Uterus (tissue), 4 donors: Measurements from ENCODE around the gene FTCDNL1. TPM values are rescaled to one million over a fixed set of nuclear protein-coding genes. Genes with fewer than 3 reads are reported as not detected.

Source experiments
- DNase-seq, 2 donors: peaks; one replicate each; pipeline ENCODE4 v3.0.0-alpha.2; 2019 to 2020
- H3K27ac ChIP-seq, 2 donors: fragments of 200-600 bp; sonication (generic); 1 replicate in 1 of 2; 2 replicates in 1 of 2; pipeline ENCODE4 v1.5.1; 2016 to 2018
- H3K27me3 ChIP-seq, 2 donors: fragments of 200-600 bp; sonication (generic); one replicate each; pipeline ENCODE4 v1.5.1; 2018 to 2019; ENCODE audit warnings: control low read depth in 1 of 2
- H3K36me3 ChIP-seq, 2 donors: fragments of 200-600 bp; sonication (generic); one replicate each; pipeline ENCODE4 v1.5.1; 2019; ENCODE audit warnings: control low read depth in 1 of 2
- H3K4me1 ChIP-seq, 2 donors: fragments of 200-600 bp; sonication (generic); one replicate each; pipeline ENCODE4 v1.5.1; 2018 to 2019; ENCODE audit warnings: control low read depth in 1 of 2
- H3K4me3 ChIP-seq, 2 donors: fragments of 200-600 bp; sonication (generic); 1 replicate in 1 of 2; 2 replicates in 1 of 2; pipeline ENCODE4 v1.5.1; 2018 to 2019; ENCODE audit warnings: mild to moderate bottlenecking in 1 of 2
- H3K9me3 ChIP-seq, 2 donors: fragments of 200-600 bp; sonication (generic); one replicate each; pipeline ENCODE4 v1.5.1; 2019; ENCODE audit warnings: control low read depth in 1 of 2
- CTCF ChIP-seq, 4 experiments: fragments of 200-600 bp in 2 of 4; fragments of 450-650 bp in 2 of 4; sonication (generic) in 2 of 4; IDR thresholded peaks; one replicate each; pipeline ENCODE4 v1.5.1; 2016 to 2019; ENCODE audit warnings: antibody characterized with exemption in 4 of 4, mild to moderate bottlenecking in 2 of 4, moderate library complexity in 1 of 4
- POLR2A ChIP-seq, 2 donors: fragments of 450-650 bp; IDR thresholded peaks; one replicate each; pipeline ENCODE4 v1.6.1; 2016; ENCODE audit warnings: antibody characterized with exemption in 2 of 2, mild to moderate bottlenecking in 1 of 2, moderate library complexity in 1 of 2
- intact Hi-C: fragments of 100-400 bp; cut with DNase I; formaldehyde crosslinking; loops from one replicate; pipeline ENCODE4 v1.15.1; 2023; ENCODE audit warnings: low total_unique reads
- total RNA-seq, 4 donors: library from RNA; depleted of rRNA in 3 of 4; stranded (reverse); fragments of >200 nt in 3 of 4; gene quantifications; one replicate each; pipeline versions ENCODE4 v1.1.0 to v1.2.4, GENCODE V29; 2014 to 2023
- donor health status: DM: yes; HTN: yes; CAD: no.

FTCDNL1 gene
- total RNA-seq = 1 to 10 TPM in 2 of 4 donors, under 1 TPM in 1, not detected in 1; 0.29 to 5.8 (median 1.4) TPM

- intact Hi-C loops = no loop called here
- no peaks in the 10 kb centered on the region for H3K4me1 ChIP-seq
- H3K4me3 ChIP-seq = peak within 1 kb of the TSS; percentile 39 to 62
- H3K9me3 ChIP-seq = no peaks in the 10 kb centered on the region
- DNase-seq = peak; percentile 20 to 30
- H3K27me3 ChIP-seq = no peaks in the 10 kb centered on the region
- peak within 1 kb of the TSS in 1 of 2 donors; percentile 45 for H3K27ac ChIP-seq
- peak in 1 of 2 donors; percentile 44 for TF ChIP-seq POLR2A (IDR thresholded peaks at IDR 0.05)
- TF ChIP-seq CTCF (IDR thresholded peaks at IDR 0.05) = peak in 3 of 4 experiments; percentile 27 to 36 (median 30)
- H3K36me3 ChIP-seq = no peaks in the 10 kb centered on the region
Measured at GRCh38 chr2:199850718-199851500, at the start of gene FTCDNL1. Gene FTCDNL1, minus strand, starts transcription at chr2:199851192. Its CDS starts 2,230 bp downstream, at chr2:199848962.

GRCh38 chr2:199896617-199897016 lies 45.6 kb upstream of the FTCDNL1 start:
- intact Hi-C loops = no loop called here
- H3K36me3 ChIP-seq = no peaks in the 10 kb centered on the region
- no peak overlapping the region for H3K27ac ChIP-seq
- TF ChIP-seq POLR2A (IDR thresholded peaks at IDR 0.05) (no peak), CTCF (IDR thresholded peaks at IDR 0.05) (no peak)
- H3K27me3 ChIP-seq = no peaks in the 10 kb centered on the region
- no peaks in the 10 kb centered on the region for H3K4me1 ChIP-seq
- no peak for DNase-seq
- H3K4me3 ChIP-seq = no peak overlapping the region
- H3K9me3 ChIP-seq = no peaks in the 10 kb centered on the region

GRCh38 chr2:199895406-199895805 lies 44.4 kb upstream of the FTCDNL1 start:
- Histone ChIP-seq H3K4me3 (no peak overlapping the region), H3K4me1 (no peaks in the 10 kb centered on the region), H3K36me3 (no peaks in the 10 kb centered on the region), H3K9me3 (no peaks in the 10 kb centered on the region), H3K27me3 (no peaks in the 10 kb centered on the region), H3K27ac (no peak overlapping the region)
- intact Hi-C loops = no loop called here
- TF ChIP-seq POLR2A (IDR thresholded peaks at IDR 0.05) (no peak), CTCF (IDR thresholded peaks at IDR 0.05) (no peak)
- DNase-seq = no peak

DNA sequence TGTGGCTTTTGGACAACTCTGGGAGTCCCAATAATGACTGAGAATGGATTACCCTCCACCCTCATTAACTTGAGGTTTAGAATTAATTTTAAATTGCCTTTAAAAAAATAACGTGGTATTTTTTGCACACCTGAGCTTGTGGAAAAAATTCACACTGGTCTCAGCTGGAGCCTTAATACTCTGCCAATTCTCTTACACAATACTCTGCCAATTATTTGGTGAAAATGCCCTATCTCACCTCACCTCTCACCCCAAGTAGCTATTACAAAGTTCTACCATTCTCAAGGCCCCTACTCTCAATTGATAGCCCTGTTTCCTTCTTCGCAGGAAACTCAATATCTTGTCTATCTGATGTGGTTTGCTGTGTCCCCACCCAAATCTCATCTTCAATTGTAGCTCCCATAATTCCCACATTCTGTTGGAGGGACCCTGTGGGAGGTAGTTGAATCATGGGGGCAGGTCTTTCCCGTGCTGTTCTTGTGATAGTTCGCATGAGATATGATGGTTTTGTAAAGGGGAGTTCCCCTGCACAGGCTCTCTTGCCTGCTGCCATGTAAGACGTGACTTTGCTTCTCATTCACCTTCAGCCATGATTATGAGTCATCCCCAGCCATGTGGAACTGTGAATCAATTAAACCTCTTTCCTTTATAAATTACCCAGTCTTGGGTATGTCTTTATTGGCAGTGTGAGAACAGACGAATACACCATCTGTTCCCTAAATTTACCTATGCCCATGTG lies 32.7 kb upstream of the FTCDNL1 start:
- DNase-seq = no peak
- Histone ChIP-seq H3K4me1 (no peaks in the 10 kb centered on the region), H3K27me3 (no peaks in the 10 kb centered on the region), H3K9me3 (no peaks in the 10 kb centered on the region), H3K4me3 (no peak overlapping the region), H3K27ac (no peak overlapping the region), H3K36me3 (no peaks in the 10 kb centered on the region)
- intact Hi-C loops = no loop called here
- TF ChIP-seq CTCF (IDR thresholded peaks at IDR 0.05) (no peak), POLR2A (IDR thresholded peaks at IDR 0.05) (no peak)

GRCh38 chr2:199882667-199883066 lies 31.7 kb upstream of the FTCDNL1 start:
- no peaks in the 10 kb centered on the region for H3K9me3 ChIP-seq
- H3K36me3 ChIP-seq = no peaks in the 10 kb centered on the region
- intact Hi-C loops = no loop called here
- TF ChIP-seq CTCF (IDR thresholded peaks at IDR 0.05) = no peak
- no peak for TF ChIP-seq POLR2A (IDR thresholded peaks at IDR 0.05)
- H3K4me3 ChIP-seq = no peak overlapping the region
- no peak overlapping the region for H3K27ac ChIP-seq
- no peak for DNase-seq
- H3K4me1 ChIP-seq = no peaks in the 10 kb centered on the region
- H3K27me3 ChIP-seq = no peaks in the 10 kb centered on the region
